H1 (cell line): ENCODE data around the gene SRRM2. TPM values are rescaled to one million over a fixed set of nuclear protein-coding genes. Genes with fewer than 3 reads are reported as not detected.

Experiments used
- CTCF ChIA-PET: fragments of 300-600 bp; sonication (Branson Sonifier 250); formaldehyde crosslinking; loops from one replicate; lab custom pipeline; 2021; ENCODE audit not compliant: partially characterized antibody; lab: Charles Lee
- POLR2A ChIA-PET: fragments of 300-600 bp; sonication (Branson Sonifier 250); formaldehyde crosslinking; loops from one replicate; lab custom pipeline; 2021; ENCODE audit warnings: inconsistent platforms; ENCODE audit not compliant: partially characterized antibody; lab: Charles Lee
- DNase-seq, 2 experiments: peaks; one replicate each; pipeline versions ENCODE4 v3.0.0 to v3.0.0-alpha.2; 2010 to 2022; ENCODE audit warnings: low spot score in 2 of 2, low read depth in 1 of 2, mixed read lengths in 1 of 2
- FAIRE-seq: peaks from 2 replicates; lab custom pipeline; 2011; peaks lifted over from hg19 to GRCh38; lab: Jason Lieb, UNC
- H2AFZ ChIP-seq: 2 replicates; pipeline ENCODE4 v1.8.1; 2012; ENCODE audit warnings: low read length, inconsistent platforms
- H2AK5ac ChIP-seq: 2 replicates; pipeline ENCODE4 v1.6.1; 2013; ENCODE audit warnings: low read depth, low read length
- H2BK120ac ChIP-seq: replicated peaks from 2 replicates; pipeline ENCODE3; 2013; ENCODE audit warnings: low read depth, low read length, inconsistent platforms
- H2BK12ac ChIP-seq: 2 replicates; pipeline ENCODE4 v1.6.1; 2013; ENCODE audit warnings: low read depth, low read length
- H2BK15ac ChIP-seq: 2 replicates; pipeline ENCODE4 v1.6.1; 2013; ENCODE audit warnings: low read length
- H2BK20ac ChIP-seq: 2 replicates; pipeline ENCODE4 v1.6.1; 2013; ENCODE audit warnings: low read length
- H2BK5ac ChIP-seq: 2 replicates; pipeline ENCODE4 v1.6.1; 2013; ENCODE audit warnings: low read depth, low read length
- H3K14ac ChIP-seq: 2 replicates; pipeline ENCODE4 v1.6.1; 2013; ENCODE audit warnings: inconsistent platforms; ENCODE audit not compliant: insufficient read length
- H3K18ac ChIP-seq: 2 replicates; pipeline ENCODE4 v1.6.1; 2013; ENCODE audit warnings: low read length; ENCODE audit errors: extremely low read depth
- H3K23ac ChIP-seq: 2 replicates; pipeline ENCODE4 v1.6.1; 2013; ENCODE audit warnings: inconsistent platforms; ENCODE audit not compliant: insufficient read length
- H3K23me2 ChIP-seq: 2 replicates; pipeline ENCODE4 v1.6.1; 2013; ENCODE audit warnings: low read depth, low read length
- H3K27ac ChIP-seq: 2 replicates; pipeline ENCODE4 v1.6.1; 2011; ENCODE audit warnings: low read depth, low read length, inconsistent platforms
- H3K27me3 ChIP-seq, 4 experiments: replicated peaks in 1 of 4; 1 replicate in 1 of 4; 2 replicates in 3 of 4; pipeline versions ENCODE4 v1.6.1 to v1.8.1; 2011 to 2013; ENCODE audit warnings: low read length in 3 of 4, mild to moderate bottlenecking in 3 of 4, inconsistent platforms in 2 of 4, mixed read lengths in 2 of 4, moderate library complexity in 1 of 4; ENCODE audit not compliant: control insufficient read depth in 3 of 4, insufficient read depth in 3 of 4; ENCODE audit errors: extremely low read depth in 1 of 4
- H3K36me3 ChIP-seq, 4 experiments: 2 replicates each; pipeline versions ENCODE4 v1.6.1 to v1.8.1; 2011 to 2013; ENCODE audit warnings: mild to moderate bottlenecking in 4 of 4, low read length in 3 of 4, moderate library complexity in 2 of 4, control low read depth in 1 of 4, inconsistent platforms in 1 of 4; ENCODE audit not compliant: insufficient read depth in 4 of 4, control insufficient read depth in 2 of 4
- H3K4ac ChIP-seq: replicated peaks from 2 replicates; pipeline ENCODE3; 2013; ENCODE audit warnings: low read length, low read depth, mixed read lengths, inconsistent platforms; ENCODE audit not compliant: insufficient read length
- H3K4me1 ChIP-seq, 4 experiments: replicated peaks in 1 of 4; 1 replicate in 1 of 4; 2 replicates in 3 of 4; pipeline versions ENCODE4 v1.6.1 to v1.8.1; 2011 to 2013; ENCODE audit warnings: low read length in 3 of 4, inconsistent platforms in 2 of 4, mixed read lengths in 1 of 4; ENCODE audit not compliant: insufficient read depth in 4 of 4, control insufficient read depth in 3 of 4
- H3K4me2 ChIP-seq, 2 experiments: 2 replicates each; pipeline versions ENCODE4 v1.6.1 to v1.8.1; 2011 to 2013; ENCODE audit warnings: low read depth in 2 of 2, low read length in 2 of 2, control low read depth in 1 of 2, inconsistent platforms in 1 of 2, mild to moderate bottlenecking in 1 of 2; ENCODE audit not compliant: insufficient read depth in 1 of 2
- H3K4me3 ChIP-seq, 4 experiments: fragments of 200-600, 300-600 bp in 1 of 4; sonication (generic), shearing (Covaris generic), sonication (Bioruptor Twin) in 1 of 4; 2 replicates each; pipeline versions ENCODE4 v1.5.1 to v1.8.1; 2011 to 2016; ENCODE audit warnings: low read length in 4 of 4, low read depth in 3 of 4, control low read depth in 2 of 4, inconsistent platforms in 2 of 4, mild to moderate bottlenecking in 2 of 4, mixed read lengths in 1 of 4, moderate library complexity in 1 of 4; ENCODE audit not compliant: insufficient read depth in 2 of 4; ENCODE audit errors: extremely low read depth in 1 of 4
- H3K56ac ChIP-seq: replicated peaks from 2 replicates; pipeline ENCODE3; 2013; ENCODE audit warnings: low read depth, mild to moderate bottlenecking, mixed read lengths, low read length, inconsistent platforms; ENCODE audit not compliant: insufficient read length
- H3K79me1 ChIP-seq: 2 replicates; pipeline ENCODE4 v1.6.1; 2013; ENCODE audit warnings: low read depth, low read length, control low read depth
- H3K79me2 ChIP-seq, 2 experiments: 2 replicates each; pipeline versions ENCODE4 v1.6.1 to v1.8.1; 2012 to 2013; ENCODE audit warnings: low read length in 2 of 2, mild to moderate bottlenecking in 2 of 2, inconsistent platforms in 1 of 2; ENCODE audit not compliant: insufficient read depth in 2 of 2, control insufficient read depth in 1 of 2
- H3K9ac ChIP-seq, 4 experiments: replicated peaks in 1 of 4; 1 replicate in 1 of 4; 2 replicates in 3 of 4; pipeline versions ENCODE4 v1.6.1 to v1.8.1; 2011 to 2013; ENCODE audit warnings: low read depth in 3 of 4, low read length in 3 of 4, control low read depth in 2 of 4, mild to moderate bottlenecking in 2 of 4, moderate library complexity in 2 of 4, inconsistent platforms in 1 of 4; ENCODE audit errors: extremely low read depth in 1 of 4
- H3K9me3 ChIP-seq, 2 experiments: 2 replicates each; pipeline versions ENCODE4 v1.6.1 to v1.8.1; 2012 to 2013; ENCODE audit warnings: mild to moderate bottlenecking in 2 of 2, moderate library complexity in 2 of 2, control low read depth in 1 of 2, inconsistent platforms in 1 of 2, low read depth in 1 of 2, low read length in 1 of 2, mixed read lengths in 1 of 2; ENCODE audit not compliant: insufficient read depth in 2 of 2
- H4K20me1 ChIP-seq, 2 experiments: replicated peaks in 1 of 2; 2 replicates each; pipeline versions ENCODE3 to v1.8.1; 2011 to 2013; ENCODE audit warnings: inconsistent platforms in 2 of 2, low read length in 2 of 2, mild to moderate bottlenecking in 1 of 2; ENCODE audit not compliant: insufficient read depth in 2 of 2, control insufficient read depth in 1 of 2
- H4K5ac ChIP-seq: 2 replicates; pipeline ENCODE4 v1.6.1; 2013; ENCODE audit warnings: low read length, low read depth, mixed read lengths, inconsistent platforms; ENCODE audit not compliant: insufficient read length
- H4K8ac ChIP-seq: 2 replicates; pipeline ENCODE4 v1.8.0; 2013; ENCODE audit warnings: mild to moderate bottlenecking, moderate library complexity, low read length, inconsistent platforms; ENCODE audit not compliant: insufficient read depth; ENCODE audit errors: extremely low read depth
- H4K91ac ChIP-seq: replicated peaks from 2 replicates; pipeline ENCODE3; 2013; ENCODE audit warnings: low read length, mixed read lengths, inconsistent platforms; ENCODE audit not compliant: insufficient read length
- ASH2L ChIP-seq: fragments of 200-600, 300-600 bp; sonication (generic); IDR thresholded peaks from one replicate; pipeline ENCODE4 v1.7.1; 2017; ENCODE audit warnings: low read length
- EP300 ChIP-seq, 2 experiments: IDR thresholded peaks; 1 replicate in 1 of 2; 2 replicates in 1 of 2; pipeline ENCODE4 v1.6.1; 2011 to 2012; ENCODE audit warnings: low read depth in 2 of 2, low read length in 2 of 2, mild to moderate bottlenecking in 2 of 2, borderline replicate concordance in 1 of 2, inconsistent platforms in 1 of 2, moderate library complexity in 1 of 2
- EZH2 ChIP-seq: fragments of 200-600 bp; sonication (generic); IDR thresholded peaks from 2 replicates; pipeline ENCODE4 v1.7.1; 2012; ENCODE audit warnings: low read depth, mild to moderate bottlenecking, moderate library complexity, low read length, inconsistent platforms; ENCODE audit not compliant: severe bottlenecking
- HDAC2 ChIP-seq, 2 experiments: fragments of 300-600 bp in 1 of 2; sonication (generic) in 1 of 2; IDR thresholded peaks; 2 replicates each; pipeline ENCODE4 v1.6.1; 2011 to 2012; ENCODE audit warnings: low read depth in 2 of 2, low read length in 2 of 2, mild to moderate bottlenecking in 2 of 2, moderate library complexity in 2 of 2, borderline replicate concordance in 1 of 2, inconsistent platforms in 1 of 2
- HDAC6 ChIP-seq: IDR thresholded peaks from one replicate; pipeline ENCODE4 v1.7.1; 2012; ENCODE audit warnings: low read depth, mild to moderate bottlenecking, inconsistent platforms, low read length, moderate library complexity
- JUN ChIP-seq: IDR thresholded peaks from 2 replicates; pipeline ENCODE4 v1.6.1; 2011; ENCODE audit warnings: low read depth, mild to moderate bottlenecking, improper control_type of control experiment, low read length
- PHF8 ChIP-seq: fragments of 200-600 bp; sonication (generic); conservative IDR thresholded peaks from 2 replicates; pipeline ENCODE4 v1.7.1; 2012; ENCODE audit warnings: low read depth, mild to moderate bottlenecking, inconsistent platforms, low read length, moderate library complexity
- RAD21 ChIP-seq, 2 experiments: IDR thresholded peaks in 1 of 2; conservative IDR thresholded peaks in 1 of 2; 2 replicates each; pipeline ENCODE4 v1.6.1; 2011; ENCODE audit warnings: low read depth in 2 of 2, low read length in 2 of 2, improper control_type of control experiment in 1 of 2, inconsistent platforms in 1 of 2, mild to moderate bottlenecking in 1 of 2, moderate library complexity in 1 of 2
- RNF2 ChIP-seq: fragments of 200-900, 300-1000 bp; sonication (generic); IDR thresholded peaks from 2 replicates; pipeline ENCODE4 v1.7.1; 2016; ENCODE audit warnings: borderline replicate concordance, low read depth, mild to moderate bottlenecking, antibody characterized with exemption, low read length; ENCODE audit not compliant: poor library complexity, severe bottlenecking; ENCODE audit errors: missing control alignments
- SIX5 ChIP-seq: IDR thresholded peaks from 2 replicates; pipeline ENCODE4 v1.6.1; 2011; ENCODE audit warnings: mild to moderate bottlenecking, low read depth, low read length
- SRF ChIP-seq: IDR thresholded peaks from 2 replicates; pipeline ENCODE4 v1.6.1; 2011; ENCODE audit warnings: mild to moderate bottlenecking, low read depth, low read length, moderate library complexity
- YY1 ChIP-seq: IDR thresholded peaks from 2 replicates; pipeline ENCODE4 v1.6.1; 2011; ENCODE audit warnings: low read depth, mild to moderate bottlenecking, low read length
- WGBS, 2 experiments: shearing (Covaris generic) in 1 of 2; methylation state at CpG; one replicate each; pipeline versions ENCODE4 v1.1.6 to v1.1.7; 2013 to 2015; ENCODE audit warnings: low lambda C conversion rate in 2 of 2, mixed read lengths in 2 of 2, inconsistent platforms in 1 of 2, low coverage in 1 of 2, missing lambda C conversion rate in 1 of 2; ENCODE audit not compliant: insufficient replicate concordance in 2 of 2, insufficient coverage in 1 of 2, insufficient read length in 1 of 2; ENCODE audit errors: extremely low coverage in 1 of 2, missing lambda C conversion rate in 1 of 2; 5-methylcytosine and 5-hydroxymethylcytosine counted together
- polyA plus RNA-seq, 7 experiments: library from polyadenylated mRNA; depleted of rRNA in 3 of 7; stranded (reverse) in 5 of 7; unstranded in 2 of 7; fragments of >200 nt in 5 of 7; fragments of 200-250 nt in 2 of 7; gene quantifications; 1 replicate in 5 of 7; 2 replicates in 1 of 7; 4 replicates in 1 of 7; pipeline versions ENCODE4 v1.2.1 to v1.2.3, GENCODE V29; 2011 to 2013; ENCODE audit warnings: missing spikeins in 2 of 7, mixed read lengths in 2 of 7
- total RNA-seq: library from RNA; stranded (reverse); fragmentation: NEBNext Ultra II Directional; extraction: Animal tissue kit (Norgen Biotek cat#: 25700); gene quantifications from 2 replicates; pipeline ENCODE4 v1.2.1, GENCODE V29; 2021

Gene SRRM2
- total and polyA plus RNA-seq, 2 of the 8 experiments (the other 6 are each of a cell fraction or from before 2014, with no cell fraction given), result 300 to 579 TPM

- no peaks in the 10 kb centered on the region for H3K9me3 ChIP-seq
- H4K8ac ChIP-seq, result no peak overlapping the region
- no peak overlapping the region for H4K5ac ChIP-seq
- no peak overlapping the region for H3K27ac ChIP-seq
- POLR2A ChIA-PET, result interaction anchor here (0.6 to 2.7 kb wide), 12 partner anchors 10 to 64 kb away, joined by 3 to 11 read pairs (median 4); partner anchors contain the start of genes KCTD5 and PRSS27
- 89% methylated on average over 9 of the region's 9 CpGs; no CpG with 5 or more reads in 1 of the 2 experiments for WGBS, 2 experiments
- H3K79me1 ChIP-seq, result peaks cover 5% of the 10 kb centered on the region
- H3K18ac ChIP-seq, result no peak overlapping the region; the same call in 1 of the 2 replicates
- H3K79me2 ChIP-seq, result peaks cover 0 to 8% of the 10 kb centered on the region in 2 experiments; a peak in 3 of 4 replicates
- H3K56ac ChIP-seq, result no peak overlapping the region
- peaks cover 0 to 1% of the 10 kb centered on the region in 2 experiments for H4K20me1 ChIP-seq
- H3K23ac ChIP-seq, result no peak overlapping the region
- H2BK12ac ChIP-seq, result no peak overlapping the region
- no peak overlapping the region for H2AFZ ChIP-seq
- H2BK5ac ChIP-seq, result no peak overlapping the region
- no peak overlapping the region for H4K91ac ChIP-seq
- FAIRE-seq, result no peak
- H3K27me3 ChIP-seq, result no peaks in the 10 kb centered on the region
- no peak overlapping the region for H2BK20ac ChIP-seq
- no peaks in the 10 kb centered on the region for H3K36me3 ChIP-seq
- H2BK15ac ChIP-seq, result no peak overlapping the region
- CTCF ChIA-PET, result interaction anchor here (0.7 to 1.2 kb wide), 3 partner anchors 13 to 248 kb away, joined by 3 to 5 read pairs (median 3); partner anchors contain the start of gene PRSS41
- H3K23me2 ChIP-seq, result no peaks in the 10 kb centered on the region
- H3K4me3 ChIP-seq, result no peak overlapping the region
- no peak overlapping the region for H3K4me2 ChIP-seq
- no peak overlapping the region for H3K9ac ChIP-seq
- H3K4ac ChIP-seq, result no peak overlapping the region
- DNase-seq, result no peak
- H3K14ac ChIP-seq, result no peak overlapping the region
- peaks cover 0 to 3% (median 2%) of the 10 kb centered on the region in 4 experiments; a peak in 5 of 7 replicates for H3K4me1 ChIP-seq
- H2AK5ac ChIP-seq, result no peak overlapping the region
- no peak overlapping the region for H2BK120ac ChIP-seq
- TF ChIP-seq SIX5 (no peak), RNF2 (no peak), ASH2L (no peak), JUN (no peak), SRF (no peak), YY1 (no peak), EP300 (IDR thresholded peaks at IDR 0.05; ENCODE audit: borderline replicate concordance in 1 of 2, low read depth in 2 of 2, low read length in 2 of 2) (no peak), PHF8 (no peak), HDAC6 (no peak), HDAC2 (IDR thresholded peaks at IDR 0.05; ENCODE audit: borderline replicate concordance in 1 of 2, low read depth in 2 of 2, low read length in 2 of 2) (no peak), RAD21 (IDR thresholded peaks at IDR 0.05 in 1 of 2, conservative IDR thresholded peaks at IDR 0.05 in 1 of 2; ENCODE audit: low read depth in 2 of 2, low read length in 2 of 2) (no peak), EZH2 (no peak)
These were observed 6.5 kb upstream of the SRRM2 start for GRCh38 chr16:2745961-2746360.
